GM21423 (cell line): ENCODE measurements around the gene TRIM52.

Source experiments
- ATAC-seq: cut with Tn5 transposase; IDR thresholded peaks from one replicate; pipeline ENCODE4 v1.9.1; 2021; ENCODE audit warnings: mild to moderate bottlenecking, moderate library complexity; ENCODE audit not compliant: unreplicated experiment

TRIM52 gene

GRCh38 chr5:181234455-181235306 lies 26.3 kb downstream of the TRIM52 start:
- ATAC-seq = no peak

GRCh38 chr5:181233801-181234454 lies 27.0 kb downstream of the TRIM52 start:
- ATAC-seq = no peak

GRCh38 chr5:181233088-181233800 lies 27.7 kb downstream of the TRIM52 start:
- ATAC-seq = no peak

GRCh38 chr5:181232593-181232992 lies 28.4 kb downstream of the TRIM52 start:
- no peak for ATAC-seq

GRCh38 chr5:181231432-181231831 lies 29.5 kb downstream of the TRIM52 start:
- ATAC-seq = no peak

- ATAC-seq = no peak
Observed at GRCh38 chr5:181230551-181230950, 30.4 kb downstream of the TRIM52 start.

GRCh38 chr5:181229996-181230395 lies 30.9 kb downstream of the TRIM52 start:
- ATAC-seq = no peak

- ATAC-seq = no peak
Observed at GRCh38 chr5:181224390-181225229, 36.3 kb downstream of the TRIM52 start.

GRCh38 chr5:181223729-181224389 lies 37.1 kb downstream of the TRIM52 start:
- no peak for ATAC-seq

GRCh38 chr5:181223058-181223728 lies 37.8 kb downstream of the TRIM52 start, which contains the start of gene TRIM41:
Gene TRIM41, plus strand, starts transcription at chr5:181223281. Its CDS starts 719 bp downstream, at chr5:181224000.
- peak; percentile 63 for ATAC-seq

GRCh38 chr5:181222630-181223057 lies 38.3 kb downstream of the TRIM52 start:
- peak; percentile 1 for ATAC-seq

- peak; percentile 27 for ATAC-seq
Observed at GRCh38 chr5:181221792-181222629, 38.9 kb downstream of the TRIM52 start.

- ATAC-seq = no peak
Observed at GRCh38 chr5:181221105-181221791, 39.7 kb downstream of the TRIM52 start.

GRCh38 chr5:181220178-181220515 lies 40.8 kb downstream of the TRIM52 start:
- ATAC-seq = no peak

- ATAC-seq = no peak
Observed at GRCh38 chr5:181219262-181220177, 41.4 kb downstream of the TRIM52 start.

- no peak for ATAC-seq
Observed at GRCh38 chr5:181218795-181219124, 42.2 kb downstream of the TRIM52 start.

GRCh38 chr5:181217803-181218062 lies 43.2 kb downstream of the TRIM52 start:
- ATAC-seq = peak; percentile 21
